Calu3 (cell line): ENCODE measurements around the gene ALDH1A2. TPM values are rescaled to one million over a fixed set of nuclear protein-coding genes. Genes with fewer than 3 reads are reported as not detected.
"Not testable (repeated sequence)": the region's sequence is repeated elsewhere in the genome, so short reads cannot be mapped to it uniquely, and the experiment has no call there.

ENCODE experiments used
- BruUV-seq: library from RNA; stranded (reverse); fragments of 400-500 nt; replicated peaks from 2 replicates; lab custom pipeline; 2021; lab: Mats Ljungman, UMichigan
- CTCF ChIA-PET: fragments of 300-600 bp; sonication (Branson Sonifier 250); formaldehyde crosslinking; loops from one replicate; lab custom pipeline; 2022; ENCODE audit warnings: antibody characterized with exemption; lab: Charles Lee
- DNase-seq: peaks from one replicate; pipeline ENCODE4 v3.0.0; 2022
- H3K27ac Mint-ChIP-seq: one replicate; pipeline ENCODE4 v1.8.0; 2022; ENCODE audit warnings: mixed read lengths; ENCODE audit not compliant: unreplicated experiment
- H3K27me3 Mint-ChIP-seq: one replicate; pipeline ENCODE4 v1.8.0; 2022; ENCODE audit warnings: mixed read lengths; ENCODE audit not compliant: unreplicated experiment
- H3K36me3 Mint-ChIP-seq: one replicate; pipeline ENCODE4 v1.8.0; 2022; ENCODE audit warnings: mild to moderate bottlenecking, moderate library complexity, mixed read lengths; ENCODE audit not compliant: insufficient read depth, unreplicated experiment
- H3K4me1 Mint-ChIP-seq: one replicate; pipeline ENCODE4 v1.8.0; 2022; ENCODE audit warnings: mild to moderate bottlenecking, low read depth, mixed read lengths; ENCODE audit not compliant: unreplicated experiment
- H3K4me3 Mint-ChIP-seq: one replicate; pipeline ENCODE4 v1.8.0; 2022; ENCODE audit warnings: mild to moderate bottlenecking, low read depth, moderate library complexity, mixed read lengths; ENCODE audit not compliant: unreplicated experiment
- H3K9me3 Mint-ChIP-seq: one replicate; pipeline ENCODE4 v1.8.0; 2022; ENCODE audit warnings: low read depth, mixed read lengths; ENCODE audit not compliant: unreplicated experiment
- intact Hi-C: fragments of 100-400 bp; cut with micrococcal nuclease; formaldehyde crosslinking; loops from one replicate; pipeline ENCODE4 v1.10.0; 2022; ENCODE audit not compliant: unreplicated experiment
- total RNA-seq: library from RNA; stranded (reverse); gene quantifications from 2 replicates; pipeline ENCODE4 v1.2.3, GENCODE V29; 2022
- TF ChIP-seq, protein P1 (sequence below): fragments of 200-600 bp; IDR thresholded peaks from one replicate; pipeline ENCODE4 v1.8.0; 2022; ENCODE audit warnings: antibody characterized with exemption; ENCODE audit not compliant: unreplicated experiment

Gene ALDH1A2
- total RNA-seq, 1 experiment from 2014 or later = 219 TPM

DNA sequence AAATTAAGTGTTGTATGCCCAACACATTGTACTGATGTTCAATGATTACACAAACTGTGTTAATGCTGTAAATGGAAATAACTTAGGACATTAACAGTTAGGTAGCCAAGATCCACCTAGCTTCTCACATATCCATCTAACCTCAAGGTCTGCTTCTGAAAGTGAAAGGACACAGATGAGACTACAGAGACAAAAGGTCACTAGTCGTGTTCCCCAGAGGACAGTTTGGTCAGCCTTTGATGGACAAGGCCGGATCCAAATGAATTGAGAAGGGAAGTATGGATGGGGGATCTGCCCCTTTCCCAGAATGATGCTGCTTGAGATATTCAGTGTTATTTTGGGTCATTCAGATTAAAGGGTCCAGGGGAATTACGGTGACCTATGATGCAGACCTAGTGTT, 17.2 kb downstream of the ALDH1A2 start:
- Mint-ChIP-seq H3K4me1 (peaks cover 70% of the 10 kb centered on the region), H3K9me3 (no peaks in the 10 kb centered on the region), H3K4me3 (no peak overlapping the region), H3K27me3 (no peaks in the 10 kb centered on the region), H3K36me3 (no peaks in the 10 kb centered on the region), H3K27ac (no peak overlapping the region)
- intact Hi-C loops = no loop called here
- DNase-seq = no peak
- BruUV-seq = no TSS peak
- TF ChIP-seq, protein P1, sequence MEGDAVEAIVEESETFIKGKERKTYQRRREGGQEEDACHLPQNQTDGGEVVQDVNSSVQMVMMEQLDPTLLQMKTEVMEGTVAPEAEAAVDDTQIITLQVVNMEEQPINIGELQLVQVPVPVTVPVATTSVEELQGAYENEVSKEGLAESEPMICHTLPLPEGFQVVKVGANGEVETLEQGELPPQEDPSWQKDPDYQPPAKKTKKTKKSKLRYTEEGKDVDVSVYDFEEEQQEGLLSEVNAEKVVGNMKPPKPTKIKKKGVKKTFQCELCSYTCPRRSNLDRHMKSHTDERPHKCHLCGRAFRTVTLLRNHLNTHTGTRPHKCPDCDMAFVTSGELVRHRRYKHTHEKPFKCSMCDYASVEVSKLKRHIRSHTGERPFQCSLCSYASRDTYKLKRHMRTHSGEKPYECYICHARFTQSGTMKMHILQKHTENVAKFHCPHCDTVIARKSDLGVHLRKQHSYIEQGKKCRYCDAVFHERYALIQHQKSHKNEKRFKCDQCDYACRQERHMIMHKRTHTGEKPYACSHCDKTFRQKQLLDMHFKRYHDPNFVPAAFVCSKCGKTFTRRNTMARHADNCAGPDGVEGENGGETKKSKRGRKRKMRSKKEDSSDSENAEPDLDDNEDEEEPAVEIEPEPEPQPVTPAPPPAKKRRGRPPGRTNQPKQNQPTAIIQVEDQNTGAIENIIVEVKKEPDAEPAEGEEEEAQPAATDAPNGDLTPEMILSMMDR = no peak
- CTCF ChIA-PET = interaction anchor here (1.3 kb wide), 1 partner anchor 18 kb away, joined by 3 read pairs; no protein-coding TSS in a partner anchor

- CTCF ChIA-PET = interaction anchor here (1.1 to 1.5 kb wide), 2 partner anchors 18 to 24 kb away, joined by 3 read pairs; partner anchors contain the start of gene ALDH1A2
- peak overlapping the region; percentile 40 for H3K4me3 Mint-ChIP-seq
These were observed 18.4 kb downstream of the ALDH1A2 start for GRCh38 chr15:58047149-58047548.

DNA sequence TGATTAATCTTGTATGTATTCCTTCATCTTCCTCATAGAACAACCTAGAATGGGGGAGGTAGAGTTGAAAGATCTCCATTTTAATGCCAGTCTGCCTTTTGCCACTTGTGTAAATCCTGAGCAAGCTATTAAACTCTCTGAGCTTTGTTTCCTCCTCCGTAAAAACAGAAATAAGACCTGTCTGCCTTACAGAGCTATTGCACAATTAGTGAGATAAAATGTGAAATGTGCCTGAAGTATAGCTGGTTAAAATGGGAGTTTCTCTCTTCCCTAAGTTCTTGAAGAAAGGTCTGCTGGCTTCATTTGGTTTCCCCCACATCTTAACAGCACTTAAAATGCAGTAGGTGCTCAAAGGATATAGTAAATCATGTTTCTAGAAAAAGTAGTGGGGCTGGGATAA, 19.0 kb downstream of the ALDH1A2 start:
- Mint-ChIP-seq H3K27me3 (no peaks in the 10 kb centered on the region), H3K27ac (peak overlapping the region; percentile 30), H3K4me3 (peak overlapping the region; percentile 40), H3K36me3 (no peaks in the 10 kb centered on the region), H3K9me3 (no peaks in the 10 kb centered on the region), H3K4me1 (peaks cover 73% of the 10 kb centered on the region)
- TF ChIP-seq, protein P1 = no peak
- CTCF ChIA-PET = interaction anchor here (0.6 to 1.5 kb wide), 5 partner anchors 19 to 246 kb away, joined by 3 read pairs; partner anchors contain the start of gene ALDH1A2
- DNase-seq = no peak
- no TSS peak for BruUV-seq
- intact Hi-C loops = no loop called here

More at GRCh38 chr15:58047149-58047548, 18.4 kb downstream of the ALDH1A2 start:
- H3K4me1 Mint-ChIP-seq = peaks cover 71% of the 10 kb centered on the region
- H3K9me3 Mint-ChIP-seq = no peaks in the 10 kb centered on the region
- no peaks in the 10 kb centered on the region for H3K27me3 Mint-ChIP-seq
- no peak for DNase-seq
- BruUV-seq = no TSS peak
- H3K36me3 Mint-ChIP-seq = no peaks in the 10 kb centered on the region
- H3K27ac Mint-ChIP-seq = no peak overlapping the region
- TF ChIP-seq, protein P1 = no peak
- intact Hi-C loops = no loop called here

- H3K36me3 Mint-ChIP-seq, intact Hi-C loops, DNase-seq, CTCF ChIA-PET, H3K27ac Mint-ChIP-seq, BruUV-seq, H3K9me3 Mint-ChIP-seq, H3K4me3 Mint-ChIP-seq, H3K27me3 Mint-ChIP-seq: not testable (repeated sequence)
- peaks cover 81% of the 10 kb centered on the region for H3K4me1 Mint-ChIP-seq
These were observed 20.1 kb downstream of the ALDH1A2 start for GRCh38 chr15:58045376-58045775.

- H3K4me3 Mint-ChIP-seq = no peak overlapping the region
- H3K36me3 Mint-ChIP-seq = no peaks in the 10 kb centered on the region
- TF ChIP-seq, protein P1 = no peak
- peaks cover 84% of the 10 kb centered on the region for H3K4me1 Mint-ChIP-seq
- intact Hi-C loops = loop anchor here (5.0 kb wide), 1 partner anchor 42 kb away; no protein-coding TSS in a partner anchor
- no peaks in the 10 kb centered on the region for H3K9me3 Mint-ChIP-seq
- DNase-seq = no peak
- BruUV-seq = no TSS peak
- no peaks in the 10 kb centered on the region for H3K27me3 Mint-ChIP-seq
- CTCF ChIA-PET = no interaction called here
- no peak overlapping the region for H3K27ac Mint-ChIP-seq
These were observed 21.0 kb downstream of the ALDH1A2 start for GRCh38 chr15:58044551-58044950.
